HL-60 (cell line): ENCODE data around the gene GALNT14.

Experiments
- DNase-seq, 2 experiments: peaks; one replicate each; pipeline ENCODE4 v3.0.0-alpha.2; 2010 to 2020; ENCODE audit warnings: low read depth in 1 of 2, low spot score in 1 of 2
- H3K27ac ChIP-seq: fragments of 250-450 bp; sonication (Bioruptor Pico); replicated peaks from 2 replicates; pipeline ENCODE4 v1.5.1; 2020; ENCODE audit warnings: mild to moderate bottlenecking, moderate library complexity
- H3K27me3 ChIP-seq: fragments of 250-450 bp; sonication (Bioruptor Pico); 2 replicates; pipeline ENCODE4 v1.5.1; 2021; ENCODE audit warnings: mild to moderate bottlenecking, moderate library complexity; ENCODE audit not compliant: insufficient read depth, poor library complexity, severe bottlenecking
- H3K4me3 ChIP-seq: replicated peaks from 2 replicates; pipeline ENCODE4 v1.5.1; 2011; ENCODE audit warnings: mild to moderate bottlenecking, control low read depth, low read length; ENCODE audit not compliant: insufficient read depth
- CTCF ChIP-seq: IDR thresholded peaks from one replicate; pipeline ENCODE4 v1.5.1; 2011; ENCODE audit warnings: low read length, control low read depth, inconsistent platforms; ENCODE audit not compliant: insufficient read depth
- GABPA ChIP-seq: IDR thresholded peaks from 2 replicates; pipeline ENCODE4 v1.6.1; 2012; ENCODE audit warnings: low read depth
- POLR2AphosphoS5 ChIP-seq: IDR thresholded peaks from 2 replicates; pipeline ENCODE4 v1.6.1; 2012; ENCODE audit warnings: low read depth
- SPI1 ChIP-seq: IDR thresholded peaks from 2 replicates; pipeline ENCODE4 v1.6.1; 2012; ENCODE audit warnings: low read depth, mild to moderate bottlenecking, borderline replicate concordance
- TF ChIP-seq, protein P1 (sequence below): IDR thresholded peaks from 2 replicates; pipeline ENCODE4 v1.6.1; 2012; ENCODE audit warnings: low read depth; ENCODE audit not compliant: insufficient replicate concordance

Gene GALNT14

GRCh38 chr2:31067259-31067658 is 71.0 kb downstream of the GALNT14 start:
- Histone ChIP-seq H3K27me3 (no peaks in the 10 kb centered on the region), H3K4me3 (no peak overlapping the region), H3K27ac (no peak overlapping the region)
- TF ChIP-seq POLR2AphosphoS5 (no peak), GABPA (no peak), CTCF (no peak), SPI1 (no peak)
- TF ChIP-seq, protein P1, sequence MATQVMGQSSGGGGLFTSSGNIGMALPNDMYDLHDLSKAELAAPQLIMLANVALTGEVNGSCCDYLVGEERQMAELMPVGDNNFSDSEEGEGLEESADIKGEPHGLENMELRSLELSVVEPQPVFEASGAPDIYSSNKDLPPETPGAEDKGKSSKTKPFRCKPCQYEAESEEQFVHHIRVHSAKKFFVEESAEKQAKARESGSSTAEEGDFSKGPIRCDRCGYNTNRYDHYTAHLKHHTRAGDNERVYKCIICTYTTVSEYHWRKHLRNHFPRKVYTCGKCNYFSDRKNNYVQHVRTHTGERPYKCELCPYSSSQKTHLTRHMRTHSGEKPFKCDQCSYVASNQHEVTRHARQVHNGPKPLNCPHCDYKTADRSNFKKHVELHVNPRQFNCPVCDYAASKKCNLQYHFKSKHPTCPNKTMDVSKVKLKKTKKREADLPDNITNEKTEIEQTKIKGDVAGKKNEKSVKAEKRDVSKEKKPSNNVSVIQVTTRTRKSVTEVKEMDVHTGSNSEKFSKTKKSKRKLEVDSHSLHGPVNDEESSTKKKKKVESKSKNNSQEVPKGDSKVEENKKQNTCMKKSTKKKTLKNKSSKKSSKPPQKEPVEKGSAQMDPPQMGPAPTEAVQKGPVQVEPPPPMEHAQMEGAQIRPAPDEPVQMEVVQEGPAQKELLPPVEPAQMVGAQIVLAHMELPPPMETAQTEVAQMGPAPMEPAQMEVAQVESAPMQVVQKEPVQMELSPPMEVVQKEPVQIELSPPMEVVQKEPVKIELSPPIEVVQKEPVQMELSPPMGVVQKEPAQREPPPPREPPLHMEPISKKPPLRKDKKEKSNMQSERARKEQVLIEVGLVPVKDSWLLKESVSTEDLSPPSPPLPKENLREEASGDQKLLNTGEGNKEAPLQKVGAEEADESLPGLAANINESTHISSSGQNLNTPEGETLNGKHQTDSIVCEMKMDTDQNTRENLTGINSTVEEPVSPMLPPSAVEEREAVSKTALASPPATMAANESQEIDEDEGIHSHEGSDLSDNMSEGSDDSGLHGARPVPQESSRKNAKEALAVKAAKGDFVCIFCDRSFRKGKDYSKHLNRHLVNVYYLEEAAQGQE, result no peak
- no peak for DNase-seq

GRCh38 chr2:31066551-31066950 is 71.7 kb downstream of the GALNT14 start:
- H3K4me3 ChIP-seq, result no peak overlapping the region
- no peak for DNase-seq
- no peaks in the 10 kb centered on the region for H3K27me3 ChIP-seq
- no peak for TF ChIP-seq POLR2AphosphoS5
- TF ChIP-seq GABPA, result no peak
- TF ChIP-seq CTCF, result no peak
- no peak for TF ChIP-seq SPI1
- TF ChIP-seq, protein P1, result no peak
- H3K27ac ChIP-seq, result no peak overlapping the region

- no peak overlapping the region for H3K4me3 ChIP-seq
- TF ChIP-seq SPI1 (no peak), GABPA (no peak), CTCF (no peak), POLR2AphosphoS5 (no peak)
- TF ChIP-seq, protein P1, result no peak
- no peak overlapping the region for H3K27ac ChIP-seq
- H3K27me3 ChIP-seq, result no peaks in the 10 kb centered on the region
- no peak for DNase-seq
Measured at GRCh38 chr2:31066086-31066485, 72.2 kb downstream of the GALNT14 start.
